ENCODE measurements around the gene FAM200B.

The FAM200B gene

DNA sequence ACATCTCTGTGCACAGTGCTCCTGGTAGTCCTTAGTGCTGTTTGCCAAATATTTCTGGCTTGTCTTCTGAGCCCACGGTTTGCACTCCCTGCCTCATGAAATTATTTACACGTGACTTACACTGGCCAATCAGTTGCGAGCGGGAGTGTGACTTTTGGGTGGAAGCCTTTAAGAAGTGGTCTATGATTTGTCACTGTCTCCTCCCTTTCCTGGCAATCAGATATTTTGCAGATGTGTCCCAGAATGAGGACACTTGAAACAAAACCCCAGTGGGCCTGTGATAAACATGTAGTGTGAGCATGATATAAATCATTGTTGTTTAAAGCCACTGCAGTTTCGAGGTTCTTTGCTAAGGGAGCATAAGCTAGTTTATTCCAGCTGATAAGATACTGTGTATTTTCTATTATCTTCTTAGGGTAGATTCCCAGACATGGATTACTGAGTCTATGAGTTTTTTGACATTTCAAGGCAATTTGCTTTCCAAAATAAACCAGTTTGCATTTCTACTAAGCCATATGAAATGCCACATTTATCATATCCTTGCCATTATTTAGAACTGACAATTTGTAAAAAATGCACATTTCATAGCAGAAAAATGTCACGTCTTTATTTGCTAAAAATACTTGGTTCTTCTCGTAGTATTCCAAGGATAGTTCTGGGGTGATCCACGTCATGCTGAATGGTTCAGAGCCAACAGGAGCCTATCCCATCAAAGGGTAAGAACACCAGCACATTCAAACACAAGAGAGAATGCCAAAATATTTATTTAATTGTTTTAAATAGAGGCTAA lies 33.2 kb downstream of the FAM200B start:
- Histone ChIP-seq H3K36me3 (ENCODE audit: insufficient read depth, low read length) (no peaks in the 10 kb centered on the region), H3F3A (ENCODE audit: insufficient read depth, low read length) (no peaks in the 10 kb centered on the region), H3K4me1 (ENCODE audit: insufficient read depth, low read length, severe bottlenecking) (no peaks in the 10 kb centered on the region), H3K4me3 (ENCODE audit: low read depth, low read length, poor library complexity, severe bottlenecking) (no peak overlapping the region), H4K20me1 (ENCODE audit: insufficient read depth, low read length) (no peaks in the 10 kb centered on the region), H3K9ac (ENCODE audit: low read length) (no peak overlapping the region), H3K27ac (ENCODE audit: low read depth, low read length, poor library complexity, severe bottlenecking) (no peak overlapping the region), H3K27me3 (ENCODE audit: insufficient read depth, low read length) (no peaks in the 10 kb centered on the region), H3K79me2 (ENCODE audit: insufficient read depth, low read length) (no peaks in the 10 kb centered on the region), H3K9me2 (ENCODE audit: low read depth, low read length) (no peaks in the 10 kb centered on the region), H2AFZ (ENCODE audit: low read length) (no peak overlapping the region), H3K4me2 (ENCODE audit: low read length) (no peak overlapping the region), H3K9me3 (ENCODE audit: low read length) (no peaks in the 10 kb centered on the region)
- TF ChIP-seq, protein P1, sequence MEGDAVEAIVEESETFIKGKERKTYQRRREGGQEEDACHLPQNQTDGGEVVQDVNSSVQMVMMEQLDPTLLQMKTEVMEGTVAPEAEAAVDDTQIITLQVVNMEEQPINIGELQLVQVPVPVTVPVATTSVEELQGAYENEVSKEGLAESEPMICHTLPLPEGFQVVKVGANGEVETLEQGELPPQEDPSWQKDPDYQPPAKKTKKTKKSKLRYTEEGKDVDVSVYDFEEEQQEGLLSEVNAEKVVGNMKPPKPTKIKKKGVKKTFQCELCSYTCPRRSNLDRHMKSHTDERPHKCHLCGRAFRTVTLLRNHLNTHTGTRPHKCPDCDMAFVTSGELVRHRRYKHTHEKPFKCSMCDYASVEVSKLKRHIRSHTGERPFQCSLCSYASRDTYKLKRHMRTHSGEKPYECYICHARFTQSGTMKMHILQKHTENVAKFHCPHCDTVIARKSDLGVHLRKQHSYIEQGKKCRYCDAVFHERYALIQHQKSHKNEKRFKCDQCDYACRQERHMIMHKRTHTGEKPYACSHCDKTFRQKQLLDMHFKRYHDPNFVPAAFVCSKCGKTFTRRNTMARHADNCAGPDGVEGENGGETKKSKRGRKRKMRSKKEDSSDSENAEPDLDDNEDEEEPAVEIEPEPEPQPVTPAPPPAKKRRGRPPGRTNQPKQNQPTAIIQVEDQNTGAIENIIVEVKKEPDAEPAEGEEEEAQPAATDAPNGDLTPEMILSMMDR (IDR thresholded peaks at IDR 0.05; ENCODE audit: low read length), result no peak

DNA sequence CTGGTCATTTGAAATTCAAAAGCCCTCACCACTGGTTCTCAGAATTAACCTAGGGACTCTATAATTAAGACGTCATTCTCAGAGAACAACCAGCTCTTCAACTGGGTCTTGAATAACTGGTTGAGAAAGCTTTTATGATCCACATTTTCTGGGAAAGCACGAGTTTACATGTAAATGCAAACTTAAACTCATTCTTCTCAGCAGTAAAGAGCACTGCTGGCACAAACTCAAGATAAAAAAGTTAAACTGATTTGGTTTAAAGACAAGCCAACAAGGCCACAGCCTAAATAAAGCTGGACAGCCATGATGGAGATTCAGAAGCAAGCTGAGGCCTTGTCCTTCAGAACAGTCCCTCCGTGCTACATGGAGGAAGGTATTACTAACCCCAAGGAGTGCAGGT lies 34.5 kb downstream of the FAM200B start:
- Histone ChIP-seq H3K4me3 (ENCODE audit: low read depth, low read length, poor library complexity, severe bottlenecking) (no peak overlapping the region), H3K4me2 (ENCODE audit: low read length) (no peak overlapping the region), H3K9me2 (ENCODE audit: low read depth, low read length) (no peaks in the 10 kb centered on the region), H3K79me2 (ENCODE audit: insufficient read depth, low read length) (no peaks in the 10 kb centered on the region), H4K20me1 (ENCODE audit: insufficient read depth, low read length) (no peaks in the 10 kb centered on the region), H3K27me3 (ENCODE audit: insufficient read depth, low read length) (no peaks in the 10 kb centered on the region), H3K36me3 (ENCODE audit: insufficient read depth, low read length) (no peaks in the 10 kb centered on the region), H3K9me3 (ENCODE audit: low read length) (no peaks in the 10 kb centered on the region), H2AFZ (ENCODE audit: low read length) (no peak overlapping the region), H3K27ac (ENCODE audit: low read depth, low read length, poor library complexity, severe bottlenecking) (no peak overlapping the region), H3K4me1 (ENCODE audit: insufficient read depth, low read length, severe bottlenecking) (no peaks in the 10 kb centered on the region), H3K9ac (ENCODE audit: low read length) (no peak overlapping the region), H3F3A (ENCODE audit: insufficient read depth, low read length) (no peaks in the 10 kb centered on the region)
- no peak for TF ChIP-seq EZH2 (IDR thresholded peaks at IDR 0.05; ENCODE audit: borderline replicate concordance, low read length)
- TF ChIP-seq, protein P1 (IDR thresholded peaks at IDR 0.05; ENCODE audit: low read length), result no peak

DNA sequence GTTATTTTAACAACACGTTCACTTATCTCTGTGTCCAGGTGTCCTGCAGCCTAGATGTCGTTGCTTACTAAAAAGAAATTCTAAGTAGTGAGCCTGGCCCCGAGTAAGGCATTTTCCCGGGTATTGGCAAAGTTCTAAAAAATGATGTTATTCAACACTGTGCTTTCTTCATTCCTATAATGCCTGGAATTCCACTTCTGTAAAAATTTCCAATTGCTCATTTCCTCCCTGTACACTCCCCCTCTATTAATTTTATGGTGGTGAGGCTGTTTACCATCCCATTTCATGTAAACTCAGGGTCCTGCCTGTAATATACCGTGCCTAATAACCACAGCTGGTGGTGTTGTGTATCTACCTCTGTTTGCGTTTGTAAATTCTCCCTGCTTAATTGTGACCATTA lies 35.5 kb downstream of the FAM200B start:
- Histone ChIP-seq H3K9ac (ENCODE audit: low read length) (no peak overlapping the region), H3K36me3 (ENCODE audit: insufficient read depth, low read length) (no peaks in the 10 kb centered on the region), H3K79me2 (ENCODE audit: insufficient read depth, low read length) (no peaks in the 10 kb centered on the region), H3F3A (ENCODE audit: insufficient read depth, low read length) (no peaks in the 10 kb centered on the region), H3K4me2 (ENCODE audit: low read length) (no peak overlapping the region), H3K4me1 (ENCODE audit: insufficient read depth, low read length, severe bottlenecking) (no peaks in the 10 kb centered on the region), H3K27me3 (ENCODE audit: insufficient read depth, low read length) (no peaks in the 10 kb centered on the region), H3K9me3 (ENCODE audit: low read length) (no peaks in the 10 kb centered on the region), H3K4me3 (ENCODE audit: low read depth, low read length, poor library complexity, severe bottlenecking) (no peak overlapping the region), H3K9me2 (ENCODE audit: low read depth, low read length) (no peaks in the 10 kb centered on the region), H3K27ac (ENCODE audit: low read depth, low read length, poor library complexity, severe bottlenecking) (no peak overlapping the region), H2AFZ (ENCODE audit: low read length) (no peak overlapping the region), H4K20me1 (ENCODE audit: insufficient read depth, low read length) (no peaks in the 10 kb centered on the region)
- no peak for TF ChIP-seq EZH2 (IDR thresholded peaks at IDR 0.05; ENCODE audit: borderline replicate concordance, low read length)
- TF ChIP-seq, protein P1 (IDR thresholded peaks at IDR 0.05; ENCODE audit: low read length), result no peak

All from OCI-LY1 (cell line).